ENCODE measurements around the gene PDXK.

The PDXK gene

GRCh38 chr21:43808367-43808766 is 89.4 kb downstream of the PDXK start:
- no peak overlapping the region for H3K4me2 ChIP-seq (ENCODE audit: low read length)
- H3K79me2 ChIP-seq = no peaks in the 10 kb centered on the region
- no peak overlapping the region for H3K9ac ChIP-seq
- H3K27me3 ChIP-seq (ENCODE audit: control insufficient read depth, insufficient read depth, low read length) = no peaks in the 10 kb centered on the region
- H3K4me1 ChIP-seq = no peaks in the 10 kb centered on the region
- TF ChIP-seq, protein P1, sequence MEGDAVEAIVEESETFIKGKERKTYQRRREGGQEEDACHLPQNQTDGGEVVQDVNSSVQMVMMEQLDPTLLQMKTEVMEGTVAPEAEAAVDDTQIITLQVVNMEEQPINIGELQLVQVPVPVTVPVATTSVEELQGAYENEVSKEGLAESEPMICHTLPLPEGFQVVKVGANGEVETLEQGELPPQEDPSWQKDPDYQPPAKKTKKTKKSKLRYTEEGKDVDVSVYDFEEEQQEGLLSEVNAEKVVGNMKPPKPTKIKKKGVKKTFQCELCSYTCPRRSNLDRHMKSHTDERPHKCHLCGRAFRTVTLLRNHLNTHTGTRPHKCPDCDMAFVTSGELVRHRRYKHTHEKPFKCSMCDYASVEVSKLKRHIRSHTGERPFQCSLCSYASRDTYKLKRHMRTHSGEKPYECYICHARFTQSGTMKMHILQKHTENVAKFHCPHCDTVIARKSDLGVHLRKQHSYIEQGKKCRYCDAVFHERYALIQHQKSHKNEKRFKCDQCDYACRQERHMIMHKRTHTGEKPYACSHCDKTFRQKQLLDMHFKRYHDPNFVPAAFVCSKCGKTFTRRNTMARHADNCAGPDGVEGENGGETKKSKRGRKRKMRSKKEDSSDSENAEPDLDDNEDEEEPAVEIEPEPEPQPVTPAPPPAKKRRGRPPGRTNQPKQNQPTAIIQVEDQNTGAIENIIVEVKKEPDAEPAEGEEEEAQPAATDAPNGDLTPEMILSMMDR (IDR thresholded peaks at IDR 0.05) = no peak
- no peak overlapping the region for H2AFZ ChIP-seq
- H3K36me3 ChIP-seq (ENCODE audit: control insufficient read depth, insufficient read depth, low read length) = no peaks in the 10 kb centered on the region
- H3K9me3 ChIP-seq (ENCODE audit: control insufficient read depth, low read length) = no peaks in the 10 kb centered on the region
- H3K27ac ChIP-seq = no peak overlapping the region
- H3K4me3 ChIP-seq (ENCODE audit: low read depth, low read length) = no peak overlapping the region

- no peak overlapping the region for H3K9ac ChIP-seq
- no peaks in the 10 kb centered on the region for H3K79me2 ChIP-seq
- H2AFZ ChIP-seq = no peak overlapping the region
- no peaks in the 10 kb centered on the region for H3K9me3 ChIP-seq (ENCODE audit: control insufficient read depth, low read length)
- TF ChIP-seq, protein P1 (IDR thresholded peaks at IDR 0.05) = no peak
- H3K27ac ChIP-seq = no peak overlapping the region
- H3K4me2 ChIP-seq (ENCODE audit: low read length) = no peak overlapping the region
- no peaks in the 10 kb centered on the region for H3K36me3 ChIP-seq (ENCODE audit: control insufficient read depth, insufficient read depth, low read length)
- H3K27me3 ChIP-seq (ENCODE audit: control insufficient read depth, insufficient read depth, low read length) = no peaks in the 10 kb centered on the region
- H3K4me3 ChIP-seq (ENCODE audit: low read depth, low read length) = no peak overlapping the region
- H3K4me1 ChIP-seq = no peaks in the 10 kb centered on the region
Measured at GRCh38 chr21:43808832-43809251, 89.9 kb downstream of the PDXK start.

- H2AFZ ChIP-seq = no peak overlapping the region
- H3K27ac ChIP-seq = no peak overlapping the region
- no peak overlapping the region for H3K4me2 ChIP-seq (ENCODE audit: low read length)
- no peaks in the 10 kb centered on the region for H3K4me1 ChIP-seq
- no peak overlapping the region for H3K9ac ChIP-seq
- no peaks in the 10 kb centered on the region for H3K79me2 ChIP-seq
- no peaks in the 10 kb centered on the region for H3K36me3 ChIP-seq (ENCODE audit: control insufficient read depth, insufficient read depth, low read length)
- H3K27me3 ChIP-seq (ENCODE audit: control insufficient read depth, insufficient read depth, low read length) = no peaks in the 10 kb centered on the region
- H3K4me3 ChIP-seq (ENCODE audit: low read depth, low read length) = no peak overlapping the region
- no peaks in the 10 kb centered on the region for H3K9me3 ChIP-seq (ENCODE audit: control insufficient read depth, low read length)
- TF ChIP-seq, protein P1 (IDR thresholded peaks at IDR 0.05) = no peak
Measured at GRCh38 chr21:43809346-43809799, 90.4 kb downstream of the PDXK start.

DNA sequence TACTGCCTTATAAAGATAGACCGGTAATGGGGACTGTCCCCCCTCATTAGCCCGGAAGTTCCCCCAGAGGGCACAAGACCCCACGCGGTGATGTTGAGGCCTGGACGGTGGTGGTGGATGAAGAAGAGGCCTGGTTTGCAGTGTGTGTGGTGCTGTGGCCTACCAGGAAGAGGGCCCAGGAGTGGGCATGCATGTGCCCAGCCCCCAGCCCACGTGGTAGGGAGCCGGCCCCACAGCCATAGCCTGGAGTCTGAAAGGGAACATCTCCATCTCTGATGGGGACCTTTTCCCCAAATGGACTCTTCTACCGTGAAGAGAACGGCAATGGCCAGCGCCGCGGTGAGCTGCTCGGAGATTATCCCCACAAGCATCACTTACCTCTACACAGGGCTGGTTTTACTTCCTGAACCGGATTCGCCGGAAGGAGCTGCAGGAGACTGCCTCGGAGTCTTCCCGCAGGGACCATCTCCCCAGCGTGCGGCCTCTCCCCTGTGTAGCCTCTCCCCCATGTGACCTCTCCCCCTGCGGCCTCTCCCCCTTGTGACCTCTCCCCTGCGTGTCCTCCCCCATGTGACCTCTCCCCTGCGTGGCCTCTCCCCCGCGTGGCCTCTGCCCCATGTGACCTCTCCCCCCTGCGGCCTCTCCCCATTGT is 91.0 kb downstream of the PDXK start:
- no peaks in the 10 kb centered on the region for H3K36me3 ChIP-seq (ENCODE audit: control insufficient read depth, insufficient read depth, low read length)
- H3K9me3 ChIP-seq (ENCODE audit: control insufficient read depth, low read length) = no peaks in the 10 kb centered on the region

More for the DNA sequence above, 91.0 kb downstream of the PDXK start:
- no peak overlapping the region for H3K27ac ChIP-seq
- H3K4me3 ChIP-seq (ENCODE audit: low read depth, low read length) = no peak overlapping the region
- no peaks in the 10 kb centered on the region for H3K27me3 ChIP-seq (ENCODE audit: control insufficient read depth, insufficient read depth, low read length)
- H3K79me2 ChIP-seq = no peaks in the 10 kb centered on the region
- TF ChIP-seq, protein P1 (IDR thresholded peaks at IDR 0.05) = no peak
- H2AFZ ChIP-seq = no peak overlapping the region
- no peaks in the 10 kb centered on the region for H3K4me1 ChIP-seq
- H3K4me2 ChIP-seq (ENCODE audit: low read length) = no peak overlapping the region
- H3K9ac ChIP-seq = no peak overlapping the region

Data from parathyroid adenoma (tissue), 2 donors.